K562 (cell line): ENCODE data around the gene SLC37A3. TPM values are rescaled to one million over a fixed set of nuclear protein-coding genes. Genes with fewer than 3 reads are reported as not detected.

Source experiments
- ATF7 ChIP-seq: fragments of 450-650 bp; IDR thresholded peaks from 2 replicates; pipeline ENCODE4 v1.7.1; 2014; ENCODE audit warnings: mild to moderate bottlenecking, moderate library complexity
- CHD1 ChIP-seq: fragments of 200-600 bp; sonication (generic); IDR thresholded peaks from one replicate; pipeline ENCODE4 v1.6.1; 2012; ENCODE audit warnings: mild to moderate bottlenecking, moderate library complexity, low read length, inconsistent platforms
- HDAC1 ChIP-seq, 2 experiments: fragments of 450-650 bp; IDR thresholded peaks; 2 replicates each; pipeline ENCODE4 v1.6.1; 2016 to 2017; ENCODE audit warnings: inconsistent platforms in 1 of 2, mild to moderate bottlenecking in 1 of 2, moderate library complexity in 1 of 2
- HOXB6 ChIP-seq: fragments of 250-450 bp; sonication (Bioruptor Pico); IDR thresholded peaks from 2 replicates; pipeline ENCODE4 v1.5.1; 2022; ENCODE audit warnings: mild to moderate bottlenecking, borderline replicate concordance
- ILF3 ChIP-seq: fragments of 450-650 bp; IDR thresholded peaks from 2 replicates; pipeline ENCODE4 v1.6.1; 2018; ENCODE audit warnings: antibody characterized with exemption, mild to moderate bottlenecking, moderate library complexity, borderline replicate concordance
- MXD1 ChIP-seq: fragments of 250-450 bp; sonication (Bioruptor Pico); IDR thresholded peaks from 2 replicates; pipeline ENCODE4 v1.8.0; 2021; ENCODE audit warnings: borderline replicate concordance, mild to moderate bottlenecking, moderate library complexity; ENCODE audit not compliant: poor library complexity, severe bottlenecking
- NFIX ChIP-seq: fragments of 250-450 bp; sonication (Bioruptor Pico); IDR thresholded peaks from 2 replicates; pipeline ENCODE4 v1.4.0; 2020; ENCODE audit warnings: low read depth, mild to moderate bottlenecking, moderate library complexity
- NFYB ChIP-seq: IDR thresholded peaks from 2 replicates; pipeline ENCODE4 v1.6.1; 2011; ENCODE audit warnings: mild to moderate bottlenecking, moderate library complexity; ENCODE audit not compliant: insufficient read length; ENCODE audit errors: extremely low read depth
- POLR3A ChIP-seq: IDR thresholded peaks from 2 replicates; pipeline ENCODE4 v1.6.1; 2011; ENCODE audit warnings: borderline replicate concordance, mild to moderate bottlenecking, moderate library complexity; ENCODE audit not compliant: insufficient read length, insufficient read depth; ENCODE audit errors: extremely low read depth
- RBBP5 ChIP-seq: fragments of 200-600 bp; sonication (generic); IDR thresholded peaks from 2 replicates; pipeline ENCODE4 v1.6.1; 2012; ENCODE audit warnings: borderline replicate concordance, mild to moderate bottlenecking, low read length, control low read depth, inconsistent platforms; ENCODE audit not compliant: insufficient read depth, poor library complexity, severe bottlenecking
- SETDB1 ChIP-seq: IDR thresholded peaks from one replicate; pipeline ENCODE4 v1.6.1; 2012; ENCODE audit warnings: low read length, control low read depth, inconsistent platforms
- SIN3A ChIP-seq, 2 experiments: fragments of 150-350 bp in 1 of 2; IDR thresholded peaks; 2 replicates each; pipeline ENCODE4 v1.6.1; 2011 to 2016; ENCODE audit warnings: borderline replicate concordance in 2 of 2, low read depth in 2 of 2, low read length in 2 of 2, mild to moderate bottlenecking in 2 of 2, moderate library complexity in 2 of 2; ENCODE audit not compliant: control insufficient read depth in 1 of 2
- SMARCA4 ChIP-seq: fragments of 450-650 bp; IDR thresholded peaks from 2 replicates; pipeline ENCODE4 v1.6.1; 2016
- TSC22D4 ChIP-seq: fragments of 450-650 bp; IDR thresholded peaks from 2 replicates; pipeline ENCODE4 v1.6.1; 2016; ENCODE audit warnings: missing genetic modification characterization, missing biosample characterization, control low read depth
- ZNF436 ChIP-seq: fragments of 250-450, 450-650 bp; sonication (Bioruptor Pico); formaldehyde crosslinking; IDR thresholded peaks from 2 replicates; pipeline ENCODE4 v1.7.0; 2020; ENCODE audit warnings: mild to moderate bottlenecking
- polyA plus RNA-seq, 8 experiments: library from polyadenylated mRNA; depleted of rRNA in 4 of 8; stranded (reverse) in 5 of 8; unstranded in 3 of 8; fragments of >200 nt; fragmentation: Nextera tagmentation in 2 of 8; fragmentation: Illumina TruSeq in 1 of 8; extraction: Ambion mirVana in 2 of 8; extraction: Trizol in 1 of 8; gene quantifications; 2 replicates each; pipeline versions ENCODE4 v1.2.1 to v1.2.3, GENCODE V29; 2011 to 2014; ENCODE audit warnings: inconsistent platforms in 1 of 8, missing spikeins in 1 of 8
- total RNA-seq, 7 experiments: library from RNA; depleted of rRNA in 6 of 7; stranded (reverse); fragments of >200 nt in 6 of 7; fragmentation: Illumina TruSeq in 2 of 7; extraction: Trizol in 2 of 7; gene quantifications; 2 replicates each; pipeline versions ENCODE4 v1.2.1 to v1.2.3, GENCODE V29; 2011 to 2021; ENCODE audit warnings: low replicate concordance in 1 of 7
- TF ChIP-seq, protein P1 (sequence below): IDR thresholded peaks from 2 replicates; pipeline ENCODE4 v1.6.1; 2016; ENCODE audit warnings: missing genetic modification characterization, missing compliant biosample characterization
- TF ChIP-seq, protein P2 (sequence below): fragments of 450-650 bp; IDR thresholded peaks from 2 replicates; pipeline ENCODE4 v1.7.1; 2018; ENCODE audit warnings: mild to moderate bottlenecking, low read depth; ENCODE audit not compliant: partially characterized antibody

SLC37A3 gene
- total and polyA plus RNA-seq, 9 of the 15 experiments (the other 6 are each of a cell fraction or from before 2014, with no cell fraction given) = 11.7 to 59.1 (median 26.8) TPM

GRCh38 chr7:140397784-140398750, at the start of gene SLC37A3 (continued):
- peak; percentile 34; the same call in 1 of the 2 replicates for TF ChIP-seq ATF7
- TF ChIP-seq CHD1 = peak; percentile 46
- TF ChIP-seq SETDB1 = no peak
- TF ChIP-seq ILF3 = no peak
- TF ChIP-seq MXD1 = peak; percentile 49
- TF ChIP-seq POLR3A = no peak
- peak; percentile 33; the same call in 1 of the 2 replicates for TF ChIP-seq SMARCA4
- no peak for TF ChIP-seq HOXB6 (CRISPR knock-in tag)
- TF ChIP-seq, protein P1, sequence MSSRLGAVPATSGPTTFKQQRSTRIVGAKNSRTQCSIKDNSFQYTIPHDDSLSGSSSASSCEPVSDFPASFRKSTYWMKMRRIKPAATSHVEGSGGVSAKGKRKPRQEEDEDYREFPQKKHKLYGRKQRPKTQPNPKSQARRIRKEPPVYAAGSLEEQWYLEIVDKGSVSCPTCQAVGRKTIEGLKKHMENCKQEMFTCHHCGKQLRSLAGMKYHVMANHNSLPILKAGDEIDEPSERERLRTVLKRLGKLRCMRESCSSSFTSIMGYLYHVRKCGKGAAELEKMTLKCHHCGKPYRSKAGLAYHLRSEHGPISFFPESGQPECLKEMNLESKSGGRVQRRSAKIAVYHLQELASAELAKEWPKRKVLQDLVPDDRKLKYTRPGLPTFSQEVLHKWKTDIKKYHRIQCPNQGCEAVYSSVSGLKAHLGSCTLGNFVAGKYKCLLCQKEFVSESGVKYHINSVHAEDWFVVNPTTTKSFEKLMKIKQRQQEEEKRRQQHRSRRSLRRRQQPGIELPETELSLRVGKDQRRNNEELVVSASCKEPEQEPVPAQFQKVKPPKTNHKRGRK (tag) = no peak; the same call in 1 of the 2 replicates
- TF ChIP-seq TSC22D4 = no peak
- no peak for TF ChIP-seq ZNF436 (CRISPR knock-in tag)
- TF ChIP-seq NFYB = no peak
- TF ChIP-seq SIN3A (IDR thresholded peaks at IDR 0.05; ENCODE audit: borderline replicate concordance in 2 of 2, control insufficient read depth in 1 of 2, low read depth in 2 of 2, low read length in 2 of 2) = peak; percentile 73 to 93; a peak in 3 of 4 replicates
- peak in 1 of 2 experiments; percentile 67; a peak in 2 of 4 replicates for TF ChIP-seq HDAC1 (IDR thresholded peaks at IDR 0.05)
- TF ChIP-seq RBBP5 = peak; percentile 89
- TF ChIP-seq, protein P2, sequence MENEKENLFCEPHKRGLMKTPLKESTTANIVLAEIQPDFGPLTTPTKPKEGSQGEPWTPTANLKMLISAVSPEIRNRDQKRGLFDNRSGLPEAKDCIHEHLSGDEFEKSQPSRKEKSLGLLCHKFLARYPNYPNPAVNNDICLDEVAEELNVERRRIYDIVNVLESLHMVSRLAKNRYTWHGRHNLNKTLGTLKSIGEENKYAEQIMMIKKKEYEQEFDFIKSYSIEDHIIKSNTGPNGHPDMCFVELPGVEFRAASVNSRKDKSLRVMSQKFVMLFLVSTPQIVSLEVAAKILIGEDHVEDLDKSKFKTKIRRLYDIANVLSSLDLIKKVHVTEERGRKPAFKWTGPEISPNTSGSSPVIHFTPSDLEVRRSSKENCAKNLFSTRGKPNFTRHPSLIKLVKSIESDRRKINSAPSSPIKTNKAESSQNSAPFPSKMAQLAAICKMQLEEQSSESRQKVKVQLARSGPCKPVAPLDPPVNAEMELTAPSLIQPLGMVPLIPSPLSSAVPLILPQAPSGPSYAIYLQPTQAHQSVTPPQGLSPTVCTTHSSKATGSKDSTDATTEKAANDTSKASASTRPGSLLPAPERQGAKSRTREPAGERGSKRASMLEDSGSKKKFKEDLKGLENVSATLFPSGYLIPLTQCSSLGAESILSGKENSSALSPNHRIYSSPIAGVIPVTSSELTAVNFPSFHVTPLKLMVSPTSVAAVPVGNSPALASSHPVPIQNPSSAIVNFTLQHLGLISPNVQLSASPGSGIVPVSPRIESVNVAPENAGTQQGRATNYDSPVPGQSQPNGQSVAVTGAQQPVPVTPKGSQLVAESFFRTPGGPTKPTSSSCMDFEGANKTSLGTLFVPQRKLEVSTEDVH = no peak
- TF ChIP-seq NFIX = no peak
